Measurements from ENCODE around the gene HERC3.

GRCh38 chr4:88675543-88675942 lies 83.3 kb downstream of the HERC3 start:
- TF ChIP-seq, protein P1, sequence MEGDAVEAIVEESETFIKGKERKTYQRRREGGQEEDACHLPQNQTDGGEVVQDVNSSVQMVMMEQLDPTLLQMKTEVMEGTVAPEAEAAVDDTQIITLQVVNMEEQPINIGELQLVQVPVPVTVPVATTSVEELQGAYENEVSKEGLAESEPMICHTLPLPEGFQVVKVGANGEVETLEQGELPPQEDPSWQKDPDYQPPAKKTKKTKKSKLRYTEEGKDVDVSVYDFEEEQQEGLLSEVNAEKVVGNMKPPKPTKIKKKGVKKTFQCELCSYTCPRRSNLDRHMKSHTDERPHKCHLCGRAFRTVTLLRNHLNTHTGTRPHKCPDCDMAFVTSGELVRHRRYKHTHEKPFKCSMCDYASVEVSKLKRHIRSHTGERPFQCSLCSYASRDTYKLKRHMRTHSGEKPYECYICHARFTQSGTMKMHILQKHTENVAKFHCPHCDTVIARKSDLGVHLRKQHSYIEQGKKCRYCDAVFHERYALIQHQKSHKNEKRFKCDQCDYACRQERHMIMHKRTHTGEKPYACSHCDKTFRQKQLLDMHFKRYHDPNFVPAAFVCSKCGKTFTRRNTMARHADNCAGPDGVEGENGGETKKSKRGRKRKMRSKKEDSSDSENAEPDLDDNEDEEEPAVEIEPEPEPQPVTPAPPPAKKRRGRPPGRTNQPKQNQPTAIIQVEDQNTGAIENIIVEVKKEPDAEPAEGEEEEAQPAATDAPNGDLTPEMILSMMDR (IDR thresholded peaks at IDR 0.05) = no peak
- TF ChIP-seq POLR2A (IDR thresholded peaks at IDR 0.05) = no peak
